T-helper 2 cell (primary cell): Measurements from ENCODE around the gene SCAMP1.

ENCODE experiments used
- DNase-seq, 5 experiments: peaks; one replicate each; pipeline versions ENCODE4 v3.0.0 to v3.0.0-alpha.2; 2012 to 2022

Gene SCAMP1

GRCh38 chr5:78497573-78498533, 137.4 kb downstream of the SCAMP1 start:
- DNase-seq: no peak

GRCh38 chr5:78499485-78499884, 139.1 kb downstream of the SCAMP1 start:
- DNase-seq: no peak

DNA sequence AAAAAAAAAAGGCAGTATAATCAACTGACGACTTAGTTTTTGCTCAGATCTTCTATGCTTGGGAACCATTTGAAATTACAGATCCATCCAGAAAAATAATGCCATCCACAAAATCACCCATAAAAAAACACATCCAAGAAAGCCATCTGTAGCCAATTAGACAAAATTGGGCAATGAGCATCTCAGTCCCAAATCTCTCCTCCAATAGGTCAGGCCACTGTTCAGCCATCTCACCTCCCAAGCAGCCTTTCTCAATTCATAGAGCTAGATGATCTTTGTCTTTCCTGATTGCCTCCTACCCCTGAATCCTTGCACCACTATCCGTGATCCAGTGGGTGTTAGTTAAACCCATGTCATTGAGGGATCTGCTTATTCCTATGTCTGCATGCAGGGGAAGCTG, 139.6 kb downstream of the SCAMP1 start:
- DNase-seq: no peak

DNA sequence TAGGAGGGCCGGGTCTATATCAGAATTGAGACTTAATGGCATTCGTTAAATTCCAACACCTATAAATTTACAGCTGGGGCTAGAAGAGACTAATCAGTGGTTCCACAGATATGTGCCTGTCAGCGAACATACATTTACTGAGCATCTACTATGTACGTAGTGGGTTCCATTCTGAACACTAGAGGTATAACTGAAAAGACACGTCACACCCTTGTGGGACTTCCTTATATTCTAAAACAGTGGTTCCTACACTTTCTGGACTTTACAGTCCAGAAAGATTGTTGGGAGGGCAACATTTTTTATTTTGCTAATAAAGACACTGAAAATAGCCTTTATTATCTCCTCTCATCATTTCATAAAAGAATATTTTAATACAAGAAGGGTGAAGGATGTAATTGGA, 140.5 kb downstream of the SCAMP1 start:
- DNase-seq: no peak

- DNase-seq: no peak
Measured at GRCh38 chr5:78501411-78502352, 141.3 kb downstream of the SCAMP1 start.

GRCh38 chr5:78503958-78504653, 143.7 kb downstream of the SCAMP1 start:
- DNase-seq: no peak

DNA sequence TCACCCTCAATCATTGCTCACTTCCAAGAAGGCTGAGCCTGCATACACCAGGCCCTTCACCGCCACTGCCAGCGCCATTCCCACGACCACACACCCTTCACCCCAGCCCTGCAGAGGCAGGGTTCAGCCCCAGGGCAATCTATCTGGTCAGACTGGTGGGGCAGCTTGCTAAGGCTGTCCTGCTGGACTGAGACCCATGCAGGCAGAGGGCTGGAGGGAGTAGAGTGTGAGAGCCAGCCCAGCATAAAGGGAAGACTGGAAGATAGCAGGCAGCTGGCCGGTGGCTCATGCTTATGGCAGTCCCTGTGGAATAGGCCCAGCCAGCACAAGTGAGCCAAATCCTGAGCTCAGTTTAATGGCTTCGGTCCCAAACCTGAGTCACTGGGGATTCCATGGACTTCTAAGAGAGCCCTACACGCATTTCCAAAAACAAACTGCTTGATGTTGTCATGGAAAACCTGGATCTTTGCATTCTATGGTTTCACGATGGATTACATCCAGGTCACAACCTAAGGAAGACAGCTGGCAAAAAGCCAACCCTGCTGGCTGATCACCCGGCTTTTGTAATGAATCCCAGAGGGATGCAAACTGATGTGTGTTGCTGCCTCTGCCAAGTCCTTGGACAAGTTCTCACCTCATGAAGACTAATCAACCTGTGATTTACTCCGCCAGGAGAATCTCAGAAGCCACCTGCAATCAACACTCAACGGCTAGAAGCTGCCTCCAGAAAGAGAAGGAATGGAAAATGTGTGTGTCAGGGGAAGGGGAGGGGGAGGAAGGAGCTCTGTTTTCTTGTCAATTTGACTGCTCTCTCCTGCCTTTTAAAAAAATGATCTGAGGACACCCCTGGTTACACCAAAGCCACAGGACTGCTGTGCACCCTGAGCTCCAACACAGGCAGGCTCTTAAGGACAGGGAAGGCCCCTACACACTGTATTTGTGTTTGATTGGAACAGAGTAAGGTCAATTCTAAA, 144.6 kb downstream of the SCAMP1 start:
- DNase-seq: no peak

- DNase-seq: no peak
Measured at GRCh38 chr5:78505860-78506259, 145.4 kb downstream of the SCAMP1 start.

- DNase-seq: no peak
Measured at GRCh38 chr5:78506261-78507024, 146.0 kb downstream of the SCAMP1 start.

DNA sequence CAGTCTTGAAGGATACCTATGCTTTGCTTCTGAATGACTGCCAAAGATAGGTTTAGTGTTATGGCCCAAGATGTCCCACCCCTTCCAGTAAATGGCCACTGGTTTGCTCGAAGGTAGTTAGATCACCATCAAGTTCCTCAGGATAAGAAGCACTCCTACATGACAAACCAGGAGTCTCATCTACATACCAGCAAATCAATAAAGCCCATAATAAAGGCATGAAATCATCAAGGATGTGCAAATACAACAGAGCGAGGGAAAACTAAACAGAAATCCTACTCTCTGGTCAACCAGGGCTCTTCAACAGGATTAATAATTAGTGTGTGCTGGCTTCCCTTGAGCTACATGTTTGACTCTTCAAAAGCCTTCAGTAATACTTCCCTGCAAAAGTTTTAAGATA, 147.1 kb downstream of the SCAMP1 start:
- DNase-seq: no peak

DNA sequence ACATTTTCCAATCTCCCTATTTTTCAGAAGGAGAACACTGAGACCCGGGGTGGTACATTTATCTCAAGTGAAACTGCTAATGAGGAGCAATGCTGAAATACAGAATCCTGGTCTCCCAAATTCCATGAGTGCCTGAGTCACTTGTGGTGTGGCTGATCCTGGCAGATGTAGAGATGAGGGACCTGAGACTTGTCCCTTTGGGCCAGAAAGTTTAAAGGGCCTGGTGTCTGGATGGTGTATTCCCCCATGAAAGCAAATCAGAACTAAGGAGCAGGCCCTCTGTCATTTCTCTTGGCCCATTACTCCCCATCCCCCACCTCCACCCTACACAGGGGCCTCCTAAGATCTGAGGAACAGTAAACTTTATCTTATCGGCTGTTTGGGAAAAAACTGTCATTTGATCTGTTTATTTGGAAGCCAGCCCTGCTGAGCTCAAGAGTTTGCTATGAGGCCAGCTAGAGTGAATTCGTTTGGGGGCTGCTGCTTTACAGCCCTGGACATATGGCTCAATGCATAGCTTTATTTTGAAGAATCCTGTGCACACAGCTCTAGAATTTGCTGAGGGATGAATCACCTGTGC, 147.9 kb downstream of the SCAMP1 start:
- DNase-seq: no peak

DNA sequence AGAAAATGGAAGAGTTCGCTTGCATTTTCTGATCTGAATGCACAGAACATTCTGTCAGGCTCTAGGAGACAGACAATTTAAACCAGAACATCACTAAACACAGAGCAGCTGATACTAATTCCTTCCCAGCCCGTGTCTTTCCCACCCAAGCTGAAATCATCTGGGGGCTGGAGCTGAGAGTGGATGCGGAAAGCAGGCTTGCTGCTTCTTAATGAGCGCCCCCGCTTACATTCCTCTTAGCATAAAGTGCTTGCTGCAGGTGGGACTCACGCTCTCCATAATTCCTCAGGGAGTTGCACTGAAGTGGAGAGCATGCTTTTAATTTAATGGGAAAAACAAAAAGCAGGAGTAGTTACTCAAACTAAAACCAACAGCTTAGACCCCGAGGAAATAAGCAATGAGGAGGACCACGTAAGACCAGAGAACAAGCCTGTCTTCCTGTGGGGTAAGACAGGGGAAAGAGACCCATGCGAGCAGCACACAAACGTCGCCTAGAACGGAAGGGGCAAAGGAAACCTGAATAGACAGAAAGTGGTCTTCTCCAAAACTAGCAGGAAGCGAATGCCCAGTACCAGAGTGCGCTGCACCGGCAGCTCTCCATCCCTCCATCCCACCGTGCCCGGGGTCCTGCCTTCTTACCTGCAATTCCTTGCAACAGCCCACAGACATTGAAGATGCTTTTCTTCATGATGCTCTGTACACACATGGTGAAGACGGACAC, 148.9 kb downstream of the SCAMP1 start:
- DNase-seq: no peak

GRCh38 chr5:78509884-78510769, 149.7 kb downstream of the SCAMP1 start:
- DNase-seq: peak in 1 of 5 experiments; percentile 30

DNA sequence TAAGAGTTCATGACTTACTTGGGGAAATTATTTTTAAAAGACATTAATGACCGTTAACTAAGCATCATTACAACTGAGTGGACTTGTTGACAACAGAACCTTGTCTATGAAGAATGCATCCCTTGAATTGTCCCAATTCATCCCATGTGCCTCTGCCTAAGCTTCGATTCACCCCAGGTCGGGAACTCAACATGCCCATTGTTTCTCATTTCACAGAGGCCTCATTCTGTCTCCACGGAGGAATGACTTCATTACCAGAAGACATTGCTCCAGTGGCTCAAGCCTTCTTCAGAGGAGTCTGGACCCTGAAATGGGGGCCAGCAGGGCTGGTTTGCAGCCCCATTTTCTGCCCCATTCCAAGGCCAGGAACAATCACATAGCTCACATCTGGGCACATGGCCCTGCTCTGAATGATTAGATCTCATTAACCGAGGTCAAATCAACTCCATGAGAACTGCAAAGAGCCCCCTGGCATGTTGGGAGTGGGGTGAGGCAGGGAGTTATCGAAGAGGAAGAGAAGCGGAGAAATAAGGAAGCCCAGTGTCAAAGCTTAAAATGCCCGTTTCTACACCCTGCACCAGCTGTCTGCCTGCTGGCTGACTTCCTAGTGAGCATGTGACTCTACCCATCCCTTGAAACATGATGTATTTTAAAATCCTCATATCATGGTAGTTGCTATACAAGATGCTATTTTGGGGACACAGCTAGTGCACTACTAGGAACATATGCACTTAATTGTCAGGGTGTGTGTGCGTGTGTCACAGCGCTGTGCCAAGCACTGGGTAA, 150.9 kb downstream of the SCAMP1 start:
- DNase-seq: no peak

- DNase-seq: no peak
Measured at GRCh38 chr5:78512435-78512834, 152.0 kb downstream of the SCAMP1 start.

GRCh38 chr5:78513441-78513840, 153.0 kb downstream of the SCAMP1 start:
- no peak for DNase-seq

- no peak for DNase-seq
Measured at GRCh38 chr5:78514427-78515330, 154.3 kb downstream of the SCAMP1 start.
